CD4-positive, alpha-beta memory T cell (primary cell): ENCODE data around the gene ZKSCAN1. TPM values are rescaled to one million over a fixed set of nuclear protein-coding genes. Genes with fewer than 3 reads are reported as not detected.

Experiments
- CTCF ChIA-PET: fragments of 350-600 bp; sonication (Branson Sonifier 250); formaldehyde crosslinking; loops from one replicate; lab custom pipeline; 2021; ENCODE audit warnings: inconsistent platforms; ENCODE audit not compliant: partially characterized antibody; lab: Charles Lee
- POLR2A ChIA-PET: fragments of 350-600 bp; sonication (Branson Sonifier 250); formaldehyde crosslinking; loops from one replicate; lab custom pipeline; 2021; ENCODE audit not compliant: partially characterized antibody; lab: Charles Lee
- DNase-seq, 5 donors: peaks; one replicate each; pipeline versions ENCODE4 v3.0.0 to v3.0.0-alpha.2; 2020 to 2022; ENCODE audit warnings: mixed read lengths in 1 of 5
- H3K27ac ChIP-seq: one replicate; pipeline ENCODE4 v1.7.0; 2013; ENCODE audit warnings: low read depth, low read length
- H3K27me3 ChIP-seq: 2 replicates; pipeline ENCODE4 v1.7.0; 2013; ENCODE audit warnings: mild to moderate bottlenecking, low read length, moderate library complexity; ENCODE audit not compliant: insufficient read depth
- H3K36me3 ChIP-seq: 2 replicates; pipeline ENCODE4 v1.7.0; 2013; ENCODE audit warnings: mild to moderate bottlenecking, low read length, moderate library complexity; ENCODE audit not compliant: insufficient read depth
- H3K4me1 ChIP-seq: 2 replicates; pipeline ENCODE4 v1.7.0; 2013; ENCODE audit warnings: mild to moderate bottlenecking, low read length, moderate library complexity; ENCODE audit not compliant: insufficient read depth
- H3K4me3 ChIP-seq, 2 donors: one replicate each; pipeline ENCODE4 v1.7.0; 2013; ENCODE audit warnings: low read length in 2 of 2, mild to moderate bottlenecking in 1 of 2
- H3K9me3 ChIP-seq, 2 donors: one replicate each; pipeline ENCODE4 v1.7.0; 2013; ENCODE audit warnings: low read length in 2 of 2, control low read depth in 1 of 2; ENCODE audit not compliant: control insufficient read depth in 1 of 2
- H3K27ac Mint-ChIP-seq, 7 donors: one replicate each; pipeline ENCODE4 v1.8.0; 2020 to 2021; ENCODE audit warnings: mixed read lengths in 7 of 7, mild to moderate bottlenecking in 6 of 7, inconsistent platforms in 3 of 7, moderate library complexity in 3 of 7
- H3K27me3 Mint-ChIP-seq, 2 donors: one replicate each; pipeline ENCODE4 v1.8.0; 2020 to 2021; ENCODE audit warnings: mixed read lengths in 2 of 2
- H3K36me3 Mint-ChIP-seq, 2 donors: one replicate each; pipeline ENCODE4 v1.8.0; 2020 to 2021; ENCODE audit warnings: mixed read lengths in 2 of 2, inconsistent platforms in 1 of 2, mild to moderate bottlenecking in 1 of 2
- H3K4me1 Mint-ChIP-seq, 4 donors: one replicate each; pipeline ENCODE4 v1.8.0; 2020 to 2021; ENCODE audit warnings: mixed read lengths in 4 of 4, mild to moderate bottlenecking in 1 of 4
- H3K4me3 Mint-ChIP-seq, 8 donors: one replicate each; pipeline ENCODE4 v1.8.0; 2020 to 2021; ENCODE audit warnings: mixed read lengths in 8 of 8, mild to moderate bottlenecking in 7 of 8, moderate library complexity in 6 of 8, inconsistent platforms in 3 of 8
- H3K9me3 Mint-ChIP-seq, 8 donors: one replicate each; pipeline ENCODE4 v1.8.0; 2020 to 2021; ENCODE audit warnings: mixed read lengths in 8 of 8, mild to moderate bottlenecking in 5 of 8, inconsistent platforms in 3 of 8, moderate library complexity in 1 of 8
- intact Hi-C: fragments of 100-400 bp; cut with micrococcal nuclease; formaldehyde crosslinking; loops from one replicate; pipeline ENCODE4 v1.15.1; 2023
- polyA plus RNA-seq, 2 donors: library from polyadenylated mRNA; unstranded; fragments of 300-500 nt; fragmentation: Illumina TruSeq; gene quantifications; one replicate each; pipeline ENCODE4 v1.2.3, GENCODE V29; 2021
- total RNA-seq, 2 experiments: library from RNA; stranded (reverse); gene quantifications; one replicate each; pipeline ENCODE4 v1.2.3, GENCODE V29; 2021

Gene ZKSCAN1
- total and polyA plus RNA-seq, 4 experiments from 2014 or later = 25.0 to 101 (median 70.9) TPM

DNA sequence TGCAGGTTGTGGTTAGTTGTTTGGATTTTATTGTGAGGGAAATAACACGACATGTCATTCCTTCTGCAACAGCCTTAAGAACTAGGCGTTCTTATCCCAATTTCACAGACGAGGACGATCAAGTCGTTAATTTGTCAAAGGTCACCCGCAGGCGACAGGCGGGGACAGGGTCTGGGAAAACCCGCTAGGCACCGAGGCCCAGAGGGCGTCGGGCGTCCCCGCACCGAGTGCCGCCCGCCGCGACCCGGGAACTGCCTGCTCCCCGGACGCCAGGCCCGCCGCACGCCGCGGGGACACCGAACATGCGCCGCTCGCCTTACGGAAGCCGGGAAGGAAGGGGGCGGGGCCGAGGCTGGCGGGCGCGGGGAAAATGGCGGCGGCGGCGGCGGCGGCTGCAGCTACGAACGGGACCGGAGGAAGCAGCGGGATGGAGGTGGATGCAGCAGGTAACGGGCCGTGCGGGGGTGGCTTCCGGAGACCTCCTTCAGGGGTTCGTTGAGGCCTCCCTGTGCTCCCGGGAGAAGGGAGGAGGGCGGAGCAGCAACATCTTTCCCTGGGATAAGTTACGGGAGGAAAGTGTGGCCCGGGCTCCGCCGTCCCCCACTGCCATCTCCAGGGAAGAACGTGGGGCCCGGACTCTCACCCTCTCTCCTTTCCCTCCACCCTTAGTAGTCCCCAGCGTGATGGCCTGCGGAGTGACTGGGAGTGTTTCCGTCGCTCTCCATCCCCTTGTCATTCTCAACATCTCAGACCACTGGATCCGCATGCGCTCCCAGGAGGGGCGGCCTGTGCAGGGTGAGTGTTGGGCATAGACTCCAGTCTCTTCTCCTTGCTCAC lies 73.4 kb downstream of the ZKSCAN1 start, which contains the start of gene COPS6:
COPS6 (plus strand) TSS at position 349 of the 837 bp plus-strand sequence; CDS start at position 371, 22 bp downstream.
- peak; percentile 83 to 91 (median 85) for DNase-seq
- Mint-ChIP-seq H3K4me3 (peak within 1 kb of the TSS; percentile 86 to 94 (median 91)), H3K4me1 (peaks cover 15 to 35% (median 27%) of the 10 kb centered on the region in 4 donors), H3K36me3 (peaks cover 26 to 46% of the 10 kb centered on the region in 2 donors), H3K9me3 (peaks cover 0 to 2% (median 0%) of the 10 kb centered on the region in 8 donors), H3K27ac (peak within 1 kb of the TSS; percentile 90 to 97 (median 95)), H3K27me3 (no peaks in the 10 kb centered on the region)
- peaks cover 16% of the 10 kb centered on the region for H3K4me1 ChIP-seq
- peak within 1 kb of the TSS; percentile 57 to 82 for H3K4me3 ChIP-seq
- H3K9me3 ChIP-seq = no peaks in the 10 kb centered on the region
- intact Hi-C loops = loop anchor here (1.0 to 10.0 kb wide), 2 partner anchors 11 to 534 kb away; partner anchors contain the start of genes FAM200A and ZNF655
- CTCF ChIA-PET = interaction anchor here (3.0 kb wide), 1 partner anchor 13 kb away, joined by 19 read pairs; the partner anchor contains the start of genes AP4M1 and MCM7
- peak within 1 kb of the TSS; percentile 76 for H3K27ac ChIP-seq
- no peaks in the 10 kb centered on the region for H3K27me3 ChIP-seq
- POLR2A ChIA-PET = interaction anchor here (0.6 to 6.2 kb wide), 7 partner anchors 12 to 340 kb away, joined by 3 to 83 read pairs (median 7); partner anchors contain the start of genes AP4M1, CNPY4, MBLAC1 and MCM7
- peaks cover 37% of the 10 kb centered on the region for H3K36me3 ChIP-seq

DNA sequence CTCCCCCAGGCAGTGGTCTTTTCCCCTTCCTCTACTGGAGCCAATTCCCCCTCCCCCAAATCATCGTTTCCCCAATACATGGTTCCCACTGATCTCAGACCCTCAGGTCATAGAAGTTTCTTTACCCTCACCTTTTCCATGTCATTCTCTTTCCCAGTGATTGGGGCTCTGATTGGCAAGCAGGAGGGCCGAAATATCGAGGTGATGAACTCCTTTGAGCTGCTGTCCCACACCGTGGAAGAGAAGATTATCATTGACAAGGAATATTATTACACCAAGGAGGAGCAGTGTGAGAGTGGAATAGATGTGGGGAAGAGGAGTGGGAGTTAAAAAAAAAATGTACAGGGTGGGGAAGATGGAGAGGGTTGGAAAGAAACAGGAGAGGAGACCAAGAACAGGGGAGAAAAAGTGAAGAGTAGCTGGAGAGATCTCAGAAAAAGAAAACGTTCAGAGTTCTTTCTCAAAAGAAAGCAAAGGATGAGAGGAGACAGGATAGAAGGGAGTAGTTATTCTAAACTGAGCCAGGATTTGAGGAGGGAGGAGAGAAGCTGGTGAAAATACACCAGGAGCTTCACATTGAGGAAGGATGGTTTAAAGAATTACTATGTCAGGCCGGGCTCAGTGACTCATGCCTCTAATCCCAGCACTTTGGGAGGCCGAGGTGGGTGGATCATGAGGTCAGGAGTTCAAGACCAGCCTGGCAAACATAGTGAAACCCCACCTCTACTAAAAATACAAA lies 74.2 kb downstream of the ZKSCAN1 start:
- Mint-ChIP-seq H3K27ac (peak overlapping the region; percentile 90 to 96 (median 94)), H3K4me3 (peak overlapping the region; percentile 86 to 94 (median 91)), H3K27me3 (no peaks in the 10 kb centered on the region), H3K4me1 (peaks cover 15 to 35% (median 29%) of the 10 kb centered on the region in 4 donors), H3K9me3 (peaks cover 0 to 2% (median 0%) of the 10 kb centered on the region in 8 donors), H3K36me3 (peaks cover 29 to 54% of the 10 kb centered on the region in 2 donors)
- H3K27me3 ChIP-seq = no peaks in the 10 kb centered on the region
- no peak for DNase-seq
- intact Hi-C loops = loop anchor here (10.0 kb wide), 1 partner anchor 535 kb away; the partner anchor contains the start of genes FAM200A and ZNF655
- ChIA-PET CTCF (interaction anchor here (1.0 to 3.0 kb wide), 3 partner anchors 7 to 43 kb away, joined by 3 to 19 read pairs (median 4); partner anchors contain the start of genes AP4M1 and MCM7), POLR2A (interaction anchor here (0.7 to 6.2 kb wide), 9 partner anchors 9 to 339 kb away, joined by 3 to 83 read pairs (median 3); partner anchors contain the start of genes AP4M1, CNPY4, MBLAC1 and MCM7)
- H3K9me3 ChIP-seq = no peaks in the 10 kb centered on the region
- H3K36me3 ChIP-seq = peaks cover 45% of the 10 kb centered on the region
- peak overlapping the region; percentile 76 for H3K27ac ChIP-seq
- peaks cover 16% of the 10 kb centered on the region for H3K4me1 ChIP-seq
- H3K4me3 ChIP-seq = peak overlapping the region; percentile 57 to 58

DNA sequence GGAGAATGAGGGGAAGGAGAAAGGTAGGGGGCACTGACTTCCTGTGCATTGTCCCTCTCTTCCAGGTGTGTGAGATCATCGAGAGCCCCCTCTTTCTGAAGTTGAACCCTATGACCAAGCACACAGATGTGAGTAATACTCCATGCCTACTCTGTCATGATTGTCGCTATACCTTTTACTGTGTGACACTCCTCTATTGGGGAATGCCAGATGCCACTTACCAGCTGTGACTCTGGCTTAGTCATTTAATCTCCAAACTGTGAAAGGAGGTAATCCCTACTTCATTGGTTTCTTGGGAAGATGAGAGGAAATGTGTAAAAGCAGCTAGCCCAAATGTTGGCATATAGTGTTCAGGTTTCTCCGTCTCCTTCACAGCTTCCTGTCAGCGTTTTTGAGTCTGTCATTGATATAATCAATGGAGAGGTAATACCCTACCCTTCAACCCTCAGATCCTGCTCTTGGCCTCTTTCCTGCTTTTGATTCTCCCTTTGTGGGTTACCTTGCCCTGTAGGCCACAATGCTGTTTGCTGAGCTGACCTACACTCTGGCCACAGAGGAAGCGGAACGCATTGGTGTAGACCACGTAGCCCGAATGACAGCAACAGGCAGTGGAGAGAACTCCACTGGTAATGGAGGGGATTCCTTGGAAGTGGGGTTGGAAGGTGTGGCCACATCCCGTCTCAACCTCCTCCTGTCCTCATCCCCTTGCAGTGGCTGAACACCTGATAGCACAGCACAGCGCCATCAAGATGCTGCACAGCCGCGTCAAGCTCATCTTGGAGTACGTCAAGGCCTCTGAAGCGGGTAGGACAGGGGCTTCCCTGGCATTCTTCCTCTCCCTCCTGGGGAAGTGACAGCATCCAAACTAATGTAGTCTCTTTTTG lies 75.4 kb downstream of the ZKSCAN1 start:
- Mint-ChIP-seq H3K4me1 (peaks cover 15 to 38% (median 29%) of the 10 kb centered on the region in 4 donors), H3K27ac (peak overlapping the region; percentile 39 to 90 (median 44)), H3K4me3 (peak overlapping the region in 6 of 8 donors; percentile 58 to 94 (median 78)), H3K9me3 (peaks cover 0 to 4% (median 0%) of the 10 kb centered on the region in 8 donors), H3K36me3 (peaks cover 38 to 64% of the 10 kb centered on the region in 2 donors), H3K27me3 (no peaks in the 10 kb centered on the region)
- no peaks in the 10 kb centered on the region for H3K27me3 ChIP-seq
- H3K4me3 ChIP-seq = no peak overlapping the region
- peak in 1 of 5 donors; percentile 33 for DNase-seq
- ChIA-PET POLR2A (interaction anchor here (0.5 to 6.2 kb wide), 5 partner anchors 10 to 257 kb away, joined by 3 to 83 read pairs (median 3); partner anchors contain the start of genes AP4M1, LAMTOR4 and MCM7), CTCF (interaction anchor here (1.6 to 3.0 kb wide), 2 partner anchors 8 to 11 kb away, joined by 4 to 19 read pairs; partner anchors contain the start of genes AP4M1 and MCM7)
- H3K27ac ChIP-seq = no peak overlapping the region
- H3K9me3 ChIP-seq = no peaks in the 10 kb centered on the region
- H3K4me1 ChIP-seq = peaks cover 16% of the 10 kb centered on the region
- intact Hi-C loops = no loop called here
- H3K36me3 ChIP-seq = peaks cover 56% of the 10 kb centered on the region

Other genes starting within 250 kb of the ZKSCAN1 start
- not detected for gene CYP3A4, start 231.4 kb upstream of the ZKSCAN1 start, total RNA-seq
- not detected for gene CYP3A4, start 231.4 kb upstream of the ZKSCAN1 start, polyA plus RNA-seq
- gene CYP3A43, start 187.6 kb upstream of the ZKSCAN1 start, total RNA-seq = not detected
- gene CYP3A43, start 187.6 kb upstream of the ZKSCAN1 start, polyA plus RNA-seq = not detected
- gene OR2AE1, start 138.6 kb upstream of the ZKSCAN1 start, total RNA-seq = not detected
- gene OR2AE1, start 138.6 kb upstream of the ZKSCAN1 start, polyA plus RNA-seq = not detected
- 10 to 100 TPM; 69.0 to 69.7 TPM for gene TRIM4, start 96.1 kb upstream of the ZKSCAN1 start, total RNA-seq
- 10 to 100 TPM; 18.2 to 28.8 TPM for gene TRIM4, start 96.1 kb upstream of the ZKSCAN1 start, polyA plus RNA-seq
- gene GJC3, start 86.0 kb upstream of the ZKSCAN1 start, total RNA-seq = under 1 TPM; 0.39 to 0.61 TPM
- gene GJC3, start 86.0 kb upstream of the ZKSCAN1 start, polyA plus RNA-seq = under 1 TPM; 0.23 to 0.94 TPM
- gene AZGP1, start 39.6 kb upstream of the ZKSCAN1 start, total RNA-seq = not detected
- gene AZGP1, start 39.6 kb upstream of the ZKSCAN1 start, polyA plus RNA-seq = not detected
- gene ZSCAN21, start 34.2 kb downstream of the ZKSCAN1 start, total RNA-seq = 10 to 100 TPM in 1 of 2 experiments, 1 to 10 TPM in 1; 9.9 to 10.6 TPM
- gene ZSCAN21, start 34.2 kb downstream of the ZKSCAN1 start, polyA plus RNA-seq = 1 to 10 TPM; 2.5 to 9.7 TPM
- gene ZNF3, start 66.1 kb downstream of the ZKSCAN1 start, total RNA-seq = 10 to 100 TPM; 44.2 to 44.8 TPM
- gene ZNF3, start 66.1 kb downstream of the ZKSCAN1 start, polyA plus RNA-seq = 10 to 100 TPM; 11.9 to 25.4 TPM
- 10 to 100 TPM; 85.5 to 89.2 TPM for gene COPS6, start 73.4 kb downstream of the ZKSCAN1 start, total RNA-seq
- gene COPS6, start 73.4 kb downstream of the ZKSCAN1 start, polyA plus RNA-seq = 100 to 1,000 TPM; 155 to 261 TPM
- 100 to 1,000 TPM; 164 to 173 TPM for gene MCM7, start 85.8 kb downstream of the ZKSCAN1 start, total RNA-seq
- 10 to 100 TPM; 26.9 to 29.9 TPM for gene MCM7, start 85.8 kb downstream of the ZKSCAN1 start, polyA plus RNA-seq
- 10 to 100 TPM; 12.1 to 14.9 TPM for gene AP4M1, start 86.0 kb downstream of the ZKSCAN1 start, total RNA-seq
- gene AP4M1, start 86.0 kb downstream of the ZKSCAN1 start, polyA plus RNA-seq = 1 to 10 TPM; 3.2 to 4.3 TPM
- 10 to 100 TPM; 61.6 to 62.2 TPM for gene TAF6, start 103.8 kb downstream of the ZKSCAN1 start, total RNA-seq
- gene TAF6, start 103.8 kb downstream of the ZKSCAN1 start, polyA plus RNA-seq = 10 to 100 TPM; 25.3 to 35.2 TPM
- 10 to 100 TPM; 69.0 to 69.8 TPM for gene CNPY4, start 104.0 kb downstream of the ZKSCAN1 start, total RNA-seq
- gene CNPY4, start 104.0 kb downstream of the ZKSCAN1 start, polyA plus RNA-seq = 10 to 100 TPM; 14.8 to 24.8 TPM
- gene MBLAC1, start 111.4 kb downstream of the ZKSCAN1 start, total RNA-seq = 1 to 10 TPM; 6.4 to 6.8 TPM
- 1 to 10 TPM in 1 of 2 donors, under 1 TPM in 1; 0.77 to 1.2 TPM for gene MBLAC1, start 111.4 kb downstream of the ZKSCAN1 start, polyA plus RNA-seq
- gene LAMTOR4, start 133.3 kb downstream of the ZKSCAN1 start, total RNA-seq = 100 to 1,000 TPM; 178 to 189 TPM
- gene LAMTOR4, start 133.3 kb downstream of the ZKSCAN1 start, polyA plus RNA-seq = 100 to 1,000 TPM; 423 to 501 TPM
- 10 to 100 TPM; 68.7 to 73.0 TPM for gene TRAPPC14, start 143.1 kb downstream of the ZKSCAN1 start, total RNA-seq
- 1 to 10 TPM; 1.4 to 5.5 TPM for gene TRAPPC14, start 143.1 kb downstream of the ZKSCAN1 start, polyA plus RNA-seq
- gene GAL3ST4, start 153.0 kb downstream of the ZKSCAN1 start, total RNA-seq = 1 to 10 TPM; 8.0 to 8.9 TPM
- gene GAL3ST4, start 153.0 kb downstream of the ZKSCAN1 start, polyA plus RNA-seq = 1 to 10 TPM; 2.3 to 5.0 TPM
- 10 to 100 TPM; 11.8 to 12.5 TPM for gene GPC2, start 161.8 kb downstream of the ZKSCAN1 start, total RNA-seq
- gene GPC2, start 161.8 kb downstream of the ZKSCAN1 start, polyA plus RNA-seq = under 1 TPM in 1 of 2 donors, not detected in 1; 0.73 TPM
- gene STAG3, start 162.3 kb downstream of the ZKSCAN1 start, total RNA-seq = 1 to 10 TPM; 6.5 to 7.7 TPM
- gene STAG3, start 162.3 kb downstream of the ZKSCAN1 start, polyA plus RNA-seq = 1 to 10 TPM; 1.6 to 3.7 TPM
- gene PVRIG, start 204.4 kb downstream of the ZKSCAN1 start, total RNA-seq = 10 to 100 TPM; 77.4 to 85.2 TPM
- gene PVRIG, start 204.4 kb downstream of the ZKSCAN1 start, polyA plus RNA-seq = 10 to 100 TPM; 68.2 to 87.3 TPM